ENCODE results near the gene CASP12. TPM values are rescaled to one million over a fixed set of nuclear protein-coding genes. Genes with fewer than 3 reads are reported as not detected.

CASP12 gene
- total RNA-seq, 1 donor from 2014 or later: not detected

- Mint-ChIP-seq H3K4me3 (ENCODE audit: low read depth) (peak overlapping the region; percentile 51), H3K27ac (no peak overlapping the region), H3K36me3 (ENCODE audit: low read depth) (no peaks in the 10 kb centered on the region), H3K27me3 (ENCODE audit: low read depth) (no peaks in the 10 kb centered on the region), H3K4me1 (ENCODE audit: low read depth) (peaks cover 33% of the 10 kb centered on the region), H3K9me3 (peaks cover 4% of the 10 kb centered on the region)
- intact Hi-C loops (cut with micrococcal nuclease): loop anchor here (5.0 to 10.0 kb wide), 2 partner anchors 51 to 212 kb away; partner anchors contain the start of gene CASP4
- no peak for DNase-seq (ENCODE audit: low spot score)
Observed at GRCh38 chr11:104916442-104916841, 18.2 kb upstream of the CASP12 start.

DNA sequence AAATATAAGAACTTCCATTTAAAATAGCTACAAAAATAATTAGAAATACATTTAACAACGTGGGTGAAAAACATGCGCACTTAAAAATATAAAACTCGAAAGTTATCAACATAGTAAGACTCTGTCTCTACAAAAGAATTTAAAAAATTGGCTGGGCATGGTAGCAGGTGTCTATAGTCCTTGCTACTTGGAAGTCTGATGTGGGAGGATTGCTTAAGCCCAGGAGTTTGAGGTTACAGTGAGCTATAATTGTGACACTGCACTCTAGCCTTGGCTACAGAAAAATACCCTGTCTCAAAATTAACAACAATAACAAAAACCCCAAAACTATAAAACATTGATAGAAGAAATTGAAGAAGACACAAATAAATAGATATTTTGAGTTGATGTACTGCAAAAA, 13.8 kb upstream of the CASP12 start:
- Mint-ChIP-seq H3K36me3 (ENCODE audit: low read depth) (no peaks in the 10 kb centered on the region), H3K27me3 (ENCODE audit: low read depth) (no peaks in the 10 kb centered on the region), H3K4me3 (ENCODE audit: low read depth) (no peak overlapping the region), H3K27ac (no peak overlapping the region), H3K9me3 (no peaks in the 10 kb centered on the region), H3K4me1 (ENCODE audit: low read depth) (peaks cover 17% of the 10 kb centered on the region)
- no peak for DNase-seq (ENCODE audit: low spot score)
- intact Hi-C loops (cut with micrococcal nuclease): loop anchor here (10.0 kb wide), 1 partner anchor 207 kb away; no protein-coding TSS in a partner anchor

DNA sequence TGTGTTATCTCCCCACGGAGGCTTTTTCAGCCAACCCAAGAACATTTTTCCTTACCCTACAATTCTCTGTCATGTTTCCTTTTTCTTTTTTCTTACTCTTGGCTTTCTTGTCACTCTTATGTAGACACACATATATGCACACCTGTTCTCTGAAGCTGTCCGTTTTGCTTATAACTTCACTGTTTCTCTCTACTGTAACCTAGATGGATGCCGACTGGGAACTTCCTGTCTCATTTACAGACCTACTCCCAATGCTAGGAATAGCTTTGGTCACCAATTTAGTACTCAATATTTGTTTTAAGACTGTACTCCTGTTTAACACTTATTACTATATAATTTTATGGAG, 9.9 kb upstream of the CASP12 start:
- H3K27ac Mint-ChIP-seq: no peak overlapping the region
- peaks cover 6% of the 10 kb centered on the region for H3K4me1 Mint-ChIP-seq (ENCODE audit: low read depth)

DNA sequence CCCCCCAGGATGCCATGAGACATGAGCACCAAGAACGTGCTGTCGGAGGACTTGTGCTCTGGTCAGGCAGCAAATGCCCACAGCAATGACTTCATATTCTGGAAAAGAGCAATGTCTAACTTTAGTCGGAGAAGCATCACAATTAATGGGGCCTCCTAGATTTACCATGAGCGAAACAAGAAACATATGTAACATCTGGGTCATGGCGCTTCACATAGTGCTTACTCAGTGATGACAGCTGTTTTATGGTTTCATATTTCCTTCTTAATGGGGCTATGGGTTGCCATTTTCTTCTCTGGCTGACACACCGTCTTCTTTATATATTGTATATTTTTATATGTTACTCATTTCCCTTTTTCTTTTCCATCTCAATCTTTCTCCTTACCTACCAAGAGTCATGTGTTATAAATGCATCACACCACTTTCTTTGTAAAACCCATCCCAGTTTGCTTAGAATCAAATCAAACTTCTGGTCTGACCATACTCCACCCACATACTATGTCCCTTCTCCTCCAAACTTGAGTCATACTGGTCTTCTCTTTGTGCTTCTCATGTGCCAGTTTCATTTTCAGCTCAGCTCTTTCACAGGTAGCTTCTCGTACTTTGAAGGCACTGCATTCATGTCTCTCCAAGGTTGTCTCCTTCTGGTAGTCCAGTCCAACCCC, 9.4 kb upstream of the CASP12 start:
- intact Hi-C loops (cut with micrococcal nuclease): no loop called here
- H3K4me3 Mint-ChIP-seq (ENCODE audit: low read depth): no peak overlapping the region

More for the DNA sequence above, 9.9 kb upstream of the CASP12 start:
- H3K36me3 Mint-ChIP-seq (ENCODE audit: low read depth): no peaks in the 10 kb centered on the region
- H3K27me3 Mint-ChIP-seq (ENCODE audit: low read depth): no peaks in the 10 kb centered on the region
- H3K4me3 Mint-ChIP-seq (ENCODE audit: low read depth): no peak overlapping the region
- no peak for DNase-seq (ENCODE audit: low spot score)
- intact Hi-C loops (cut with micrococcal nuclease): no loop called here
- H3K9me3 Mint-ChIP-seq: no peaks in the 10 kb centered on the region

DNA sequence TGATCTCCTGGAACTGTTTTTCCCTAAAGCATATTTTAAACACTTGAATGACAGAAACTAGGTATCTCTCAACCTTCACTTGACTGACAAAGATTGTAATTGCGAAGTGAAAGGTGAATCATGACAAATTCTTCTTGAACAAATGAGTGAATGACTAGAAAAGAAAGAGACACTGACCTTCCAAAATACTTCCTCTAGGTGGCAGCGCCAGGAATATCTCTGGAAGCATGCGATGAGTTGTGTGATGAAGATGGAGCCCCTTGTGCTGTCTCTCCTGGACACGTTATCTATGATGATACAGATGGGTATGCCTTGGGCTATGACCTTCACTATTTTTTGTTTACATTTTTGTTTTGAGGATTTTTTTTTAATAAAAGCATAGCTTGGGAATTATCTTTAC, 7.0 kb upstream of the CASP12 start:
- H3K4me1 Mint-ChIP-seq (ENCODE audit: low read depth): peaks cover 8% of the 10 kb centered on the region
- no peak overlapping the region for H3K27ac Mint-ChIP-seq
- no peaks in the 10 kb centered on the region for H3K9me3 Mint-ChIP-seq
- intact Hi-C loops (cut with micrococcal nuclease): no loop called here
- H3K4me3 Mint-ChIP-seq (ENCODE audit: low read depth): no peak overlapping the region
- no peak for DNase-seq (ENCODE audit: low spot score)
- no peaks in the 10 kb centered on the region for H3K27me3 Mint-ChIP-seq (ENCODE audit: low read depth)
- no peaks in the 10 kb centered on the region for H3K36me3 Mint-ChIP-seq (ENCODE audit: low read depth)

More for the DNA sequence above, 9.4 kb upstream of the CASP12 start:
- no peaks in the 10 kb centered on the region for H3K9me3 Mint-ChIP-seq
- peaks cover 6% of the 10 kb centered on the region for H3K4me1 Mint-ChIP-seq (ENCODE audit: low read depth)
- no peak for DNase-seq (ENCODE audit: low spot score)
- H3K27me3 Mint-ChIP-seq (ENCODE audit: low read depth): no peaks in the 10 kb centered on the region
- H3K36me3 Mint-ChIP-seq (ENCODE audit: low read depth): no peaks in the 10 kb centered on the region
- H3K27ac Mint-ChIP-seq: no peak overlapping the region

GRCh38 chr11:104899226-104899625, 966 bp upstream of the CASP12 start:
- intact Hi-C loops (cut with micrococcal nuclease): no loop called here
- H3K27ac Mint-ChIP-seq: no peak overlapping the region
- DNase-seq (ENCODE audit: low spot score): no peak
- peaks cover 5% of the 10 kb centered on the region for H3K27me3 Mint-ChIP-seq (ENCODE audit: low read depth)
- H3K4me3 Mint-ChIP-seq (ENCODE audit: low read depth): no peak overlapping the region
- peaks cover 9% of the 10 kb centered on the region for H3K4me1 Mint-ChIP-seq (ENCODE audit: low read depth)
- H3K36me3 Mint-ChIP-seq (ENCODE audit: low read depth): no peaks in the 10 kb centered on the region
- no peaks in the 10 kb centered on the region for H3K9me3 Mint-ChIP-seq

DNA sequence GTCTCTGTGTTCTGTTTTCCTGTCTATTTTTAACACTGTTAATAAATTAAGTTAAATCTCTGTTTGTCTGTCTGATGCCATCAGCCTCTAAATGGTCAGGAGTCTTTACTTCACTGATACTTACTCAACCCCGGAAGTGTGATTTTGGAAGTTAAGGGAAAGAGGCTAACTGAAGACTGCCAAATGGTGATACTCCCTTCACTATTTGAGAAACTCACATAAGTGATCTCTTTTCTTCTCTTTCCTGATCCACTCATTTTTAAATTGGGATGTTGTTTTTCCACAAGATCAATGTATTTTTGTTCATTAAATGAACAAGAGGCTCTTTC, 389 bp upstream of the CASP12 start:
- no peak overlapping the region for H3K27ac Mint-ChIP-seq
- DNase-seq (ENCODE audit: low spot score): no peak
- H3K36me3 Mint-ChIP-seq (ENCODE audit: low read depth): no peaks in the 10 kb centered on the region
- no peak overlapping the region for H3K4me3 Mint-ChIP-seq (ENCODE audit: low read depth)
- peaks cover 5% of the 10 kb centered on the region for H3K27me3 Mint-ChIP-seq (ENCODE audit: low read depth)
- no peaks in the 10 kb centered on the region for H3K9me3 Mint-ChIP-seq
- intact Hi-C loops (cut with micrococcal nuclease): no loop called here
- peaks cover 9% of the 10 kb centered on the region for H3K4me1 Mint-ChIP-seq (ENCODE audit: low read depth)

DNA sequence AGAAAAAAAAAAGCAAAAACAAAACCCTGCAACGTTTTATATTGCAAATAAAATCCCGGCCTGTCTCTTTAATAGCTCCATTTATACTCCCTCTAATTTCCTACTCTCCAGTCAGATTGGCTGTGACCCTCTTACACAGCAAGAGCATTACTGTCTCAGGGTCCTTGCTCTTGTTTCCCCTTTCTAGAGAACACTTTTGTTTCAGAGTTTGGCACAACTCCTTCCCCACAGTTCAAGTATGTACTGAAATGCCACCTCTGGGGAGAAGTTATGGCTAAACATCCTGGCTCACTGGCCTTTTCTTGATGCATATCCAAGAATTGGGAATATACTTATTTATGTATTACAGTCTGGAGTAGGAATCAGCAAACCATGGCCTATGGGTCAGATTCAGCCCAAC, 2.6 kb downstream of the CASP12 start:
- Mint-ChIP-seq H3K4me1 (ENCODE audit: low read depth) (peaks cover 6% of the 10 kb centered on the region), H3K27me3 (ENCODE audit: low read depth) (peaks cover 5% of the 10 kb centered on the region), H3K36me3 (ENCODE audit: low read depth) (no peaks in the 10 kb centered on the region), H3K9me3 (no peaks in the 10 kb centered on the region), H3K4me3 (ENCODE audit: low read depth) (no peak overlapping the region), H3K27ac (no peak overlapping the region)
- intact Hi-C loops (cut with micrococcal nuclease): no loop called here
- DNase-seq (ENCODE audit: low spot score): no peak

DNA sequence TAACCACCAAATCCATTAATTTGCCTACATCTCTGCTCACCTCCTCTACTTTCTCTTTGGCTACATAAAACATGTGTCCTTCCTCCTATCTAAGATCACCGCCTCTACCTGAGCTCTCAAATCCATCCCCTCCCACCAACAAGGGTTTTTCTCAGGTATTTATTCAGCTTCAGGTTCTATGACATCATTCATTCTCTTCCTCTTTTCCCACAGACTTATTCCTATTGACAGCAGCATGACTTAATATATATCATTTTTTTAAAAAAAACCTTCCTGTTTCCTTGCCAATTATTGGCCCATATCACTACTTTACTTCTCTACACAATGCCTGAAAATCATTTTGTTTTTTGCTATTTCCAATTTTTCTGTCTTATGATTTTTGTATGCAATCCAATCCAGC, 4.4 kb downstream of the CASP12 start:
- H3K36me3 Mint-ChIP-seq (ENCODE audit: low read depth): no peaks in the 10 kb centered on the region

DNA sequence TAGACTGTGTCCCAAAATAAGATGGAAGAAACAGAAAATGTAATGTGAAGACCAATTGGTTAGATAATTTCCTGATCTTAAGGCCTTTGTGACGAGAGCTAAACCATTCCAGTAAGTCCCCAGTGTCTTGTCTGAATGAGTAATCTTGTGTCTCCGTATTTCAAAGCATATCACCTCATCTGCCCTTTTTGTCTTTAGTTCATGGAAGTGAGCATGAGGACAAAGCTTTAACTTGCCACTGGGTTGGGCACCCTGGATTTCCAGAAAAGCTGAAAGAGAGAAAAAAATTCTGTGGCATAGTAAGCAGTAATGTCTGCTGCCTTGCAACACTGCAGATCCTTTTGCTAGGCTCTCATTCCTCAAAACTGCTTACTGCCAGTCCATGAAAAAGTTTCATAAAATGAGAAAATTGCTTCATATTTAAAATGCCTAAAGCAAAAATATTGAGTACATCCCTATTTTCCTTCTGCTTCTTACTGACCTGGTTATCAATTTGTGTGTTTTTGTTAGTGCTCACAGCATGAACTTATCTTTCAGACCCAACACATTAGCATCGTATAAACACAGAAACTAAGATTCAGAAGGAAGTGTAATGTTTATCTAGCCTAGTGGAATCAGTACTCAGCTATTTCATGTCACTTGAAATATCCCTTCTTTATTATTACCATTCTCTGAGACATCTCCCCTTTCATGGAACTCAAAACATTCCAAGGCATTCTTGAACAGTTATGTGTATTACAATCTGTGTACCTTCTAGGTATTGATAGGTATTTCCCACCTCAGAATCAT, 5.3 kb downstream of the CASP12 start:
- Mint-ChIP-seq H3K27me3 (ENCODE audit: low read depth) (peaks cover 5% of the 10 kb centered on the region), H3K36me3 (ENCODE audit: low read depth) (no peaks in the 10 kb centered on the region), H3K27ac (no peak overlapping the region), H3K4me1 (ENCODE audit: low read depth) (no peaks in the 10 kb centered on the region), H3K4me3 (ENCODE audit: low read depth) (no peak overlapping the region), H3K9me3 (no peaks in the 10 kb centered on the region)
- intact Hi-C loops (cut with micrococcal nuclease): no loop called here
- no peak for DNase-seq (ENCODE audit: low spot score)

More for the DNA sequence above, 4.4 kb downstream of the CASP12 start:
- intact Hi-C loops (cut with micrococcal nuclease): no loop called here
- peaks cover 6% of the 10 kb centered on the region for H3K4me1 Mint-ChIP-seq (ENCODE audit: low read depth)
- no peaks in the 10 kb centered on the region for H3K9me3 Mint-ChIP-seq
- no peak for DNase-seq (ENCODE audit: low spot score)
- peaks cover 5% of the 10 kb centered on the region for H3K27me3 Mint-ChIP-seq (ENCODE audit: low read depth)
- H3K4me3 Mint-ChIP-seq (ENCODE audit: low read depth): no peak overlapping the region
- H3K27ac Mint-ChIP-seq: no peak overlapping the region

- Mint-ChIP-seq H3K9me3 (no peaks in the 10 kb centered on the region), H3K4me3 (ENCODE audit: low read depth) (no peak overlapping the region), H3K4me1 (ENCODE audit: low read depth) (no peaks in the 10 kb centered on the region), H3K27ac (no peak overlapping the region), H3K27me3 (ENCODE audit: low read depth) (peaks cover 5% of the 10 kb centered on the region), H3K36me3 (ENCODE audit: low read depth) (no peaks in the 10 kb centered on the region)
- intact Hi-C loops (cut with micrococcal nuclease): no loop called here
- no peak for DNase-seq (ENCODE audit: low spot score)
Observed at GRCh38 chr11:104891135-104891534, 7.1 kb downstream of the CASP12 start.

DNA sequence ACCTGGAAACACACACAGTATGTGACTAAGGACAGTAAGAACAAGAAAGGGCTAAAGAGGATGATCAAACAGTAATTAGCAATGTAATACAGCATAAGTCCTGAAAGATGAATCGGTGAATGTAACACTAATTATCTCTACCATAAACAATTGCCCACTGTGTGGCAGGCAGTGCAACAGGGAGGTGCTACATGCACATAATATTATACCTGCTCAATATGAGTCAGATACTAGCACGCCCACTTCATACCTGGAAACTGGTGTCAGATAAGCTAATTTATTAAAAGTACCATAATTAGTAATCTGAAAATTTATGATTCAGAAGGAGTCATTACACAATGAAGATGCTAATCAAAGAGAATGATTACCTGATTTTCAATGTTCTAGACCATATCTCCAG, 14.9 kb downstream of the CASP12 start:
- Mint-ChIP-seq H3K27ac (no peak overlapping the region), H3K9me3 (no peaks in the 10 kb centered on the region), H3K4me3 (ENCODE audit: low read depth) (no peak overlapping the region), H3K36me3 (ENCODE audit: low read depth) (no peaks in the 10 kb centered on the region), H3K4me1 (ENCODE audit: low read depth) (peaks cover 6% of the 10 kb centered on the region), H3K27me3 (ENCODE audit: low read depth) (no peaks in the 10 kb centered on the region)
- intact Hi-C loops (cut with micrococcal nuclease): no loop called here
- DNase-seq (ENCODE audit: low spot score): no peak

- Mint-ChIP-seq H3K27me3 (ENCODE audit: low read depth) (no peaks in the 10 kb centered on the region), H3K4me3 (ENCODE audit: low read depth) (no peak overlapping the region), H3K36me3 (ENCODE audit: low read depth) (no peaks in the 10 kb centered on the region), H3K27ac (no peak overlapping the region), H3K4me1 (ENCODE audit: low read depth) (peaks cover 24% of the 10 kb centered on the region), H3K9me3 (no peaks in the 10 kb centered on the region)
- intact Hi-C loops (cut with micrococcal nuclease): no loop called here
- no peak for DNase-seq (ENCODE audit: low spot score)
Observed at GRCh38 chr11:104881117-104881794, 17.0 kb downstream of the CASP12 start.

Measured in activated T-helper 2 cell treated with anti-CD3 and anti-CD28 coated beads, Interferon-gamma antibody, Interleukin-2, Interleukin-4, amounts not matched to agents 10 μg/mL and 5 μg/mL and 100 μg/mL, durations not matched to agents 14 hours and 24 hours and 36 hours (primary cell).